Adrenal gland (tissue), 12 donors: Measurements from ENCODE around the gene WBP2NL. TPM values are rescaled to one million over a fixed set of nuclear protein-coding genes. Genes with fewer than 3 reads are reported as not detected.

ENCODE experiments used
- DNase-seq, 7 donors: peaks; one replicate each; pipeline ENCODE4 v3.0.0-alpha.2; 2019 to 2020
- H3K27ac ChIP-seq, 5 donors: fragments of 200-600 bp; sonication (generic) in 4 of 5; 1 replicate in 3 of 5; 2 replicates in 2 of 5; pipeline versions ENCODE4 v1.5.1 to v1.8.0; 2016 to 2020; ENCODE audit warnings: mild to moderate bottlenecking in 1 of 5
- H3K27me3 ChIP-seq: fragments of 200-600 bp; 2 replicates; pipeline ENCODE4 v1.8.0; 2021
- H3K36me3 ChIP-seq, 2 donors: fragments of 200-600 bp; replicated peaks in 1 of 2; 1 replicate in 1 of 2; 2 replicates in 1 of 2; pipeline versions ENCODE4 v1.5.1 to v1.8.0; 2018 to 2022
- H3K4me1 ChIP-seq, 2 donors: fragments of 200-600 bp; replicated peaks in 1 of 2; 1 replicate in 1 of 2; 2 replicates in 1 of 2; pipeline versions ENCODE4 v1.5.1 to v1.8.0; 2018 to 2021
- H3K4me3 ChIP-seq, 4 donors: fragments of 200-600 bp; sonication (generic) in 3 of 4; one replicate each; pipeline ENCODE4 v1.5.1; 2016 to 2018
- H3K9me3 ChIP-seq, 3 donors: fragments of 200-600 bp; sonication (generic) in 1 of 3; replicated peaks in 1 of 3; 1 replicate in 2 of 3; 2 replicates in 1 of 3; pipeline versions ENCODE4 v1.5.1 to v1.8.0; 2016 to 2021
- POLR2A ChIP-seq, 2 donors: fragments of 450-650 bp; IDR thresholded peaks; one replicate each; pipeline ENCODE4 v1.6.1; 2017; ENCODE audit warnings: antibody characterized with exemption in 2 of 2, mild to moderate bottlenecking in 2 of 2, moderate library complexity in 1 of 2
- WGBS, 4 donors: extraction: QIAGEN DNeasy Blood & Tissue Kit in 2 of 4; methylation state at CpG; one replicate each; pipeline versions ENCODE4 v1.1.5 to v1.1.7; 2013 to 2017; 5-methylcytosine and 5-hydroxymethylcytosine counted together
- intact Hi-C, 2 donors: fragments of 100-400 bp; cut with DNase I; formaldehyde crosslinking; loops; one replicate each; pipeline versions ENCODE4 v1.14.1 to v1.15.0; 2022 to 2023
- polyA plus RNA-seq, 3 donors: library from polyadenylated mRNA; stranded (reverse); fragments of 200-250 nt in 2 of 3; fragments of 350-450 nt in 1 of 3; fragmentation: Illumina TruSeq in 1 of 3; extraction: RNeasy Lipid Tissue Mini Kit (QIAGEN cat#74804) in 1 of 3; gene quantifications; one replicate each; pipeline ENCODE4 v1.2.3, GENCODE V29; 2013 to 2014
- total RNA-seq, 9 donors: library from RNA; depleted of rRNA in 4 of 9; stranded (reverse); fragments of >200 nt in 4 of 9; fragments of 120-200 nt in 1 of 9; fragmentation: NEBNext Ultra II Directional in 1 of 9; extraction: Animal tissue kit (Norgen Biotek cat#: 25700) in 1 of 9; gene quantifications; one replicate each; pipeline versions ENCODE4 v1.1.0 to v1.2.4, GENCODE V29; 2013 to 2023
- TF ChIP-seq, protein P1 (sequence below), 6 experiments: fragments of 450-650 bp in 4 of 6; fragments of 200-600 bp in 2 of 6; sonication (generic) in 1 of 6; IDR thresholded peaks; 1 replicate in 5 of 6; 2 replicates in 1 of 6; pipeline versions ENCODE4 v1.5.1 to v1.8.0; 2016 to 2021; ENCODE audit warnings: antibody characterized with exemption in 6 of 6, mild to moderate bottlenecking in 2 of 6, moderate library complexity in 1 of 6
- donor health status: healthy with polysubstance abuse.
- donor health status: Bipolar disorder and iron deficiency.
- donor health status: DM: yes; HTN: yes; CAD: no.
- donor health status: DM: no; HTN: no; CAD: no.
- donor health status: DM: no; HTN: no; CAD: no.
- donor health status: DM: yes; HTN: yes; CAD: no.

Gene WBP2NL
- total and polyA plus RNA-seq, 12 donors, result 0.35 to 2.0 (median 0.62) TPM; not detected in 1

DNA sequence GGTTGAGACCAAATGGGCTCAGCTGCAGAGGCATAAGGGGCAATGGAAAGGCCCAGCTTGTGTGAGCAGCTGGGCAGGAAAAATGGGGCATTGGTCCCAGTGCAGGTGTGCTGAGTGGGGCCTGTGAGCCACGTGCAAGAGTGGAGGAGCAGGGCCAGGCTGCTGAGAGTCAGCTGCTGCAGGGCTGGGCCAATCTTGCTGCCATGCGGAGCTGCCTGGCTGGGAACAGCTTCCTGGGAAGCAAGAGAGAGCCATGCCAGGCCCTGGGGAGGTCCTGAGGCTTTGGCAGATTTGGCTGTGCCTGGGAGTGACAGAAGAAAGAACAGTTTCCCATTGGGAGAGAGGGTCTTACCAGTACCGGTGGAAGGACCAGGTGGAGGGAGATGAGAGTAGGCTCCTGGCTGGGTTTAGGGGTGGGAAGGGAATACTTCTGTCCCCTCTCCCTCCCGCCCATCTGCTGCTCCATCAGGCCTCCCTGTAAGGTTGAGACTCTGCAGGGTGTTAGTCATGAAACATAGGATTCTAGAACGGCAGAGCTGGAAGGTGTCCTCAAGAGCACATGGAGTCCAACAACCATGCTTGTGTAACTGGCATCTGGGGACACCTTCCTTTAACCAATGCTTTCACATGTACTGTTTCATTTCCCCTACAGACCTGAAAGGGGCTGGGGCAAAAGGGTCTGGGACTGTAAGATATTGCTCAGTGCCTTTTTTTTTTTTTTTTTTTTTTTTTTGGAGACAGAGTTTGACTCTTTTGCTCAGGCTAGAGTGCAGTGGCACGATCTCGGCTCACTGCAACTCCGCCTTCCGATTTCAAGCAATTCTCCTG, 19.0 kb upstream of the WBP2NL start:
- Histone ChIP-seq H3K4me1 (no peaks in the 10 kb centered on the region), H3K27me3 (peaks cover 14% of the 10 kb centered on the region), H3K9me3 (no peaks in the 10 kb centered on the region), H3K4me3 (no peak overlapping the region), H3K36me3 (no peaks in the 10 kb centered on the region), H3K27ac (no peak overlapping the region)
- WGBS, 4 donors, result 66 to 86% (median 82%) methylated on average over 8 to 9 of the region's 9 CpGs
- intact Hi-C loops, result loop anchor here in 1 of 2 donors (10.0 kb wide), 1 partner anchor 455 kb away; the partner anchor contains the start of gene NFAM1
- TF ChIP-seq, protein P1, sequence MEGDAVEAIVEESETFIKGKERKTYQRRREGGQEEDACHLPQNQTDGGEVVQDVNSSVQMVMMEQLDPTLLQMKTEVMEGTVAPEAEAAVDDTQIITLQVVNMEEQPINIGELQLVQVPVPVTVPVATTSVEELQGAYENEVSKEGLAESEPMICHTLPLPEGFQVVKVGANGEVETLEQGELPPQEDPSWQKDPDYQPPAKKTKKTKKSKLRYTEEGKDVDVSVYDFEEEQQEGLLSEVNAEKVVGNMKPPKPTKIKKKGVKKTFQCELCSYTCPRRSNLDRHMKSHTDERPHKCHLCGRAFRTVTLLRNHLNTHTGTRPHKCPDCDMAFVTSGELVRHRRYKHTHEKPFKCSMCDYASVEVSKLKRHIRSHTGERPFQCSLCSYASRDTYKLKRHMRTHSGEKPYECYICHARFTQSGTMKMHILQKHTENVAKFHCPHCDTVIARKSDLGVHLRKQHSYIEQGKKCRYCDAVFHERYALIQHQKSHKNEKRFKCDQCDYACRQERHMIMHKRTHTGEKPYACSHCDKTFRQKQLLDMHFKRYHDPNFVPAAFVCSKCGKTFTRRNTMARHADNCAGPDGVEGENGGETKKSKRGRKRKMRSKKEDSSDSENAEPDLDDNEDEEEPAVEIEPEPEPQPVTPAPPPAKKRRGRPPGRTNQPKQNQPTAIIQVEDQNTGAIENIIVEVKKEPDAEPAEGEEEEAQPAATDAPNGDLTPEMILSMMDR (IDR thresholded peaks at IDR 0.05), result no peak
- TF ChIP-seq POLR2A (IDR thresholded peaks at IDR 0.05), result no peak
- no peak for DNase-seq

DNA sequence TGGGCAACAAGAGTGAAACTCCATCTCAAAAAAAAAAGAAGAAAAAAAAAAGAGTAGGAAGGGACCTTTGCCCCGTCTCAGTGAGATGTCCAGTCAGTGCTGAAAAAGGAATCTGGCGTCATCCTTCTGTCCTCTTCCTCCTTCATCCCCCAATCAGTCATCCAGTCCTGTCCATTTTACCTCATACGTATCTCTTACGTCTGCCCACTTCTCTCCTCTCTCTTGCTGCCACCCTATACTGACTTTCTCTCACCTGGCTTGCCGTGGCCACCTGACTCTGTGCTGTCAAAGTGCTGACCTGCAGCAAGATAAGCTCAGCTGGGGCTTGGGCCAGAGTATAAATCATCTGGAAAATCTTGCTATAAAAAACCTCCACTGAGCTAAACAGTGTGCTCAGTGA, 15.7 kb upstream of the WBP2NL start:
- TF ChIP-seq, protein P1 (IDR thresholded peaks at IDR 0.05), result no peak
- no peak for TF ChIP-seq POLR2A (IDR thresholded peaks at IDR 0.05)
- Histone ChIP-seq H3K4me1 (no peaks in the 10 kb centered on the region), H3K9me3 (no peaks in the 10 kb centered on the region), H3K27me3 (no peaks in the 10 kb centered on the region), H3K27ac (no peak overlapping the region), H3K4me3 (no peak overlapping the region), H3K36me3 (no peaks in the 10 kb centered on the region)
- WGBS, 4 donors, result 50 to 61% (median 55%) methylated on average over 5 of the region's 5 CpGs
- intact Hi-C loops, result no loop called here
- DNase-seq, result no peak

DNA sequence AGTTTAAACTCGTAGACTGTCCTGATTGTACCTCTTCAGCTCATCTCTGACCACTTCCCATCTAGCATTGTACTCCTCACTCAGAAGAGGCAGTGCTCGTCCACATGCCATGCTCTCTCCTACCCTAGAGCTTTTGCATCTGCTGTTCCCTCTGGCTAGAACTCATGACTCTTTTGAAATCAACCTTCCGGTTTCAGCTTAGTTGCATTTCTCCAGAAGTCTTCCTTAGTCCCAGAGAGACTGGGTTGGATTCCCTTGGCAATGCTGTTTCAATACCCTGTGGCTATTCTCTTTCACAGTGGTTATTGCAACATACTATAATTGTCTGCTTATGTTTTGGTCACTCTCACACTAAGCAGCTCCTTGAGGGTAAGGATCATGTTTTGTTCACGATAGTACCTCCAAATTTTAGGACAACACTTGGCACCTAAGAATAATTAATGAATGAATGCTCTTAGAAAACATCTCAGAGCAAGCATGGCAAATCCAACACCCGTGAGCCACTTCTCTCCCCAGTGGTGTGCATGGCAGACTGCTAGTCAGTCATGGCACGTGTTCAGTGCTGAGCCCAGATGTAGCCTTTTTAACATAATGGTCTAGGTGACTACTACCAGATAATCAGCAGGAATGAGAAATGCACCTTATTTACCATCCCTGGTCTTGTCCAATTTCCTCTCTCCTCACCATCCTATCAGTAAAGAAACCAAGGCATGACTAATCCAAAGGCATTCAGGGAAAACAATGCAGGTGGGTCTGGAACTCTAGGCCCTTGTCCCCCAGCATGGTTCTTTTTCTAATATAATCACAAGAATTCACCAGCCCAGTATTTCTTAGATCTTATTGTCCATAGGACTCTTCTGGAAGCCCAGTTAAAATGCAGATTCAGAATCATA, 14.8 kb upstream of the WBP2NL start:
- H3K4me3 ChIP-seq, result no peak overlapping the region
- no peaks in the 10 kb centered on the region for H3K36me3 ChIP-seq
- intact Hi-C loops, result no loop called here
- no peak for TF ChIP-seq POLR2A (IDR thresholded peaks at IDR 0.05)
- TF ChIP-seq, protein P1 (IDR thresholded peaks at IDR 0.05), result no peak
- H3K27me3 ChIP-seq, result no peaks in the 10 kb centered on the region
- WGBS, 4 donors, result 70 to 77% (median 75%) methylated on average over 6 of the region's 6 CpGs
- H3K9me3 ChIP-seq, result no peaks in the 10 kb centered on the region
- DNase-seq, result peak in 1 of 7 donors; percentile 30
- H3K4me1 ChIP-seq, result no peaks in the 10 kb centered on the region
- no peak overlapping the region for H3K27ac ChIP-seq

DNA sequence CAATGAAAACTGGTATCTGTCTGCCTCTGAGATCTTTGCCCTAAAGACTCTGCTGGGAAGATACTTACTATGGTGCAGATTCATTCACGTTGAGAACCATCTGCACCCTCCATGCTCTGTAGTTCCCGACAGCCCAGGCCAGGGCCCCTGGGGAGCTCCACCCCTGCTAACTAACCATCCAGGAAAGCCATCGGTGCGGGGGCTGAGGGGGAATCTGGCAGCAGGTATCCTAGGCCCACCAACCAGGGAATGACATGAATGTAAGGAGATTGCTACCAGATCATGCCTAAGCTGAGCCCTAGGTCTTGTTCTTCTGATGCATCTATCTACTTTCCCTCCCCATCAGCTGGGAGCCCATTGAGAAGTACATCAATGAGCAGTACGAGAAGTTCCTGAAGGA, 11.3 kb upstream of the WBP2NL start:
- no peak overlapping the region for H3K4me3 ChIP-seq
- WGBS, 4 donors, result 93 to 100% (median 95%) methylated on average over 1 to 5 of the region's 5 CpGs
- H3K27ac ChIP-seq, result no peak overlapping the region
- no peaks in the 10 kb centered on the region for H3K36me3 ChIP-seq
- H3K4me1 ChIP-seq, result no peaks in the 10 kb centered on the region
- no peak for DNase-seq
- no peaks in the 10 kb centered on the region for H3K9me3 ChIP-seq
- TF ChIP-seq POLR2A (IDR thresholded peaks at IDR 0.05), result no peak
- TF ChIP-seq, protein P1 (IDR thresholded peaks at IDR 0.05), result no peak
- no peaks in the 10 kb centered on the region for H3K27me3 ChIP-seq
- intact Hi-C loops, result no loop called here
